ACC112 (cell line): ENCODE results near the gene COLEC11.
"Not testable (repeated sequence)": the region's sequence is repeated elsewhere in the genome, so short reads cannot be mapped to it uniquely, and the experiment has no call there.

Experiments used
- H2AFZ ChIP-seq: fragments of 200-600 bp; sonication (generic); one replicate; pipeline ENCODE4 v1.6.0; 2017; ENCODE audit warnings: antibody characterized with exemption, low read length; ENCODE audit not compliant: unreplicated experiment
- H3K27ac ChIP-seq: fragments of 200-600 bp; sonication (generic); 2 replicates; pipeline ENCODE4 v1.5.1; 2014; ENCODE audit warnings: low read depth, mild to moderate bottlenecking, antibody characterized with exemption, low read length, moderate library complexity
- H3K27me3 ChIP-seq: fragments of 200-600 bp; sonication (generic); 2 replicates; pipeline ENCODE4 v1.6.1; 2014; ENCODE audit warnings: mild to moderate bottlenecking, antibody characterized with exemption, low read length, moderate library complexity, mixed read lengths; ENCODE audit not compliant: insufficient read depth
- H3K36me3 ChIP-seq: fragments of 200-600 bp; sonication (generic); 2 replicates; pipeline ENCODE4 v1.6.1; 2016; ENCODE audit warnings: mild to moderate bottlenecking, antibody characterized with exemption, low read length, moderate library complexity, mixed read lengths; ENCODE audit not compliant: insufficient read depth
- H3K4me1 ChIP-seq: fragments of 200-600 bp; sonication (generic); one replicate; pipeline ENCODE4 v1.6.1; 2016; ENCODE audit warnings: low read length, mixed read lengths; ENCODE audit not compliant: insufficient read depth, unreplicated experiment, control insufficient read depth
- H3K4me3 ChIP-seq: fragments of 200-600 bp; sonication (generic); 2 replicates; pipeline ENCODE4 v1.5.1; 2014; ENCODE audit warnings: mild to moderate bottlenecking, low read depth, low read length
- H3K79me2 ChIP-seq: fragments of 200-600 bp; sonication (generic); one replicate; pipeline ENCODE4 v1.6.0; 2016; ENCODE audit warnings: low read length; ENCODE audit not compliant: control insufficient read depth, unreplicated experiment, insufficient read depth

The COLEC11 gene

DNA sequence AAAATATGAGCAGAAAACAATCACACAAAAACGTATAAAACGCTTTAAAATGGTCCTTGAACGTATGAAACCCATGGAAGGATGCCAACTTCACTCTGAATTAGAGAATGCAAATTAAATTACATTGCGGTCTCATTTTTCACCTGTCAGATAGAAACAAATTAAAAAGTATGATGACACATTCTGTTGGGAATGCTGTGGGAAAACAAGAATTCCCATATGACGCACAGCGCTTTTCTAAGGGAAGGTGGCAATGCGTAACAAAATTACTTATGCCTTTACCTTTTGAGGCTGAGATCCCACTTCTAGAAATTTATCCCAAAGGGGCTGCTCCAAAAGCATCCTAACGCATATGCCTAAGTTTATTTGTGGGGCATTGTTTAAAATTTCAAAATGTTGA is 23.6 kb upstream of the COLEC11 start:
- Histone ChIP-seq H3K36me3 (peaks cover 6% of the 10 kb centered on the region; the same call in 1 of the 2 replicates), H2AFZ (no peak overlapping the region), H3K79me2 (peaks cover 13% of the 10 kb centered on the region), H3K4me1 (no peaks in the 10 kb centered on the region), H3K27me3 (no peaks in the 10 kb centered on the region), H3K4me3 (no peak overlapping the region), H3K27ac (no peak overlapping the region)

- peaks cover 26% of the 10 kb centered on the region for H3K79me2 ChIP-seq
- H2AFZ ChIP-seq: peak overlapping the region; percentile 39
- no peaks in the 10 kb centered on the region for H3K27me3 ChIP-seq
- peaks cover 18% of the 10 kb centered on the region for H3K36me3 ChIP-seq
- peaks cover 13% of the 10 kb centered on the region for H3K4me1 ChIP-seq
- 0 out of 2 replicates have a peak overlapping the region, but pooled peaks have one; percentile 11 for H3K4me3 ChIP-seq
- no peak overlapping the region for H3K27ac ChIP-seq
Measured at GRCh38 chr2:3572620-3573019, 22.3 kb upstream of the COLEC11 start.

GRCh38 chr2:3574155-3574554 is 20.8 kb upstream of the COLEC11 start:
- peak overlapping the region; percentile 32 for H2AFZ ChIP-seq
- no peaks in the 10 kb centered on the region for H3K27me3 ChIP-seq
- no peak overlapping the region for H3K27ac ChIP-seq
- peak overlapping the region; percentile 98 for H3K4me3 ChIP-seq
- H3K4me1 ChIP-seq: peaks cover 28% of the 10 kb centered on the region
- peaks cover 41% of the 10 kb centered on the region for H3K79me2 ChIP-seq
- H3K36me3 ChIP-seq: peaks cover 33% of the 10 kb centered on the region

DNA sequence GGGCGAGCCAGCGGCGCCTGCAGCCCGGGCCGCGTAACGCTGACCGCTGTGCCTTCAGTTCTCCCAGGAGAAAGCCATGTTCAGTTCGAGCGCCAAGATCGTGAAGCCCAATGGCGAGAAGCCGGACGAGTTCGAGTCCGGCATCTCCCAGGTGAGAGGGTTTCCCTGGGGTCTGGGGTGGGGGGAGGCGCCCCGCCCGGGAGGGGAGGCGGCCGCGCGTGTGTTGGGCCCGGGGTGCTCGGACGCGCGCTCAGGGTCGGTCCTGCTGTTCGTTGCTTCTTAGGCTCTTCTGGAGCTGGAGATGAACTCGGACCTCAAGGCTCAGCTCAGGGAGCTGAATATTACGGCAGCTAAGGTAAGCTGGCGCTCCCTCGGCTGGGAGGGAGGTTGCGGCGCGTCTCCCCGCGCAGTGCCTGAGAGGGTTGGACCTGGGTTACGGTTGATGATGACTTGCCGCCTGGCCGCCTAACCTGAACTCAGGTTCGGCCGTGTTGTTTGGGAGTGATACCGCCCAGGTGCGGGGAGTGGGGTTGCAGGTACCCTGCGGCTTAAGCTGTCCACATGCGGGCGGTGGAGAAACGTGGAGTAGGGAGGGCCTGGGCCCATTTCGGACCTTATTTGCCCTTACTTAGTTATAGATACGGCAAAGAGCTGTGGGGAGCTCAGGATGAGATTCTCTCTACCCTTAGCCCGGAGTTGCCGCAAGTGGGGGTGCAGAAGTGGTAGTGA is 19.2 kb upstream of the COLEC11 start:
- Histone ChIP-seq H3K36me3 (peaks cover 48% of the 10 kb centered on the region), H3K4me3 (peak overlapping the region; percentile 98), H3K27me3 (no peaks in the 10 kb centered on the region), H2AFZ (no peak overlapping the region), H3K79me2 (peaks cover 55% of the 10 kb centered on the region), H3K27ac (peak overlapping the region; percentile 73), H3K4me1 (peaks cover 36% of the 10 kb centered on the region)

DNA sequence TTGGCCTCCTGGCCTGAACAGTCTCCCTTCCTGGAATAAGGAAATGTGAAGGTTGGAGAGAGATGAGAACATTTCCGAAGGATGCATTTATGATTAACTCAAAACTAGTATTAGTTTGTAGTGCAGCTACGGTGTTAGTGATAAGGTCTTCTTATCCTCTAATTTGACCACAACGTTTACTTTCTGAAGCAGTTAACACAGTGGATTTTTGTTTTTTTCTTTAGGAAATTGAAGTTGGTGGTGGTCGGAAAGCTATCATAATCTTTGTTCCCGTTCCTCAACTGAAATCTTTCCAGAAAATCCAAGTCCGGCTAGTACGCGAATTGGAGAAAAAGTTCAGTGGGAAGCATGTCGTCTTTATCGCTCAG is 18.7 kb upstream of the COLEC11 start:
- Histone ChIP-seq H3K36me3 (peaks cover 54% of the 10 kb centered on the region), H3K27ac (peak overlapping the region; percentile 73; the same call in 1 of the 2 replicates), H3K79me2 (peaks cover 57% of the 10 kb centered on the region), H3K4me1 (peaks cover 36% of the 10 kb centered on the region), H3K4me3 (peak overlapping the region; percentile 98)
- H3K27me3 ChIP-seq, H2AFZ ChIP-seq: not testable (repeated sequence)

- H3K36me3 ChIP-seq: peaks cover 62% of the 10 kb centered on the region
- peak overlapping the region; percentile 59 for H3K27ac ChIP-seq
- H3K4me3 ChIP-seq: peak overlapping the region; percentile 98
- no peak overlapping the region for H2AFZ ChIP-seq
- peaks cover 65% of the 10 kb centered on the region for H3K79me2 ChIP-seq
- peaks cover 37% of the 10 kb centered on the region for H3K4me1 ChIP-seq
- no peaks in the 10 kb centered on the region for H3K27me3 ChIP-seq
Measured at GRCh38 chr2:3578987-3579386, 15.9 kb upstream of the COLEC11 start.

GRCh38 chr2:3580449-3580848 is 14.5 kb upstream of the COLEC11 start:
- H3K27ac ChIP-seq: no peak overlapping the region
- H3K4me3 ChIP-seq: no peak overlapping the region
- H3K4me1 ChIP-seq: peaks cover 52% of the 10 kb centered on the region
- H3K36me3 ChIP-seq: peaks cover 62% of the 10 kb centered on the region
- no peaks in the 10 kb centered on the region for H3K27me3 ChIP-seq
- peaks cover 61% of the 10 kb centered on the region for H3K79me2 ChIP-seq
- no peak overlapping the region for H2AFZ ChIP-seq

- no peak overlapping the region for H2AFZ ChIP-seq
- no peaks in the 10 kb centered on the region for H3K27me3 ChIP-seq
- H3K36me3 ChIP-seq: peaks cover 53% of the 10 kb centered on the region
- peaks cover 59% of the 10 kb centered on the region for H3K4me1 ChIP-seq
- H3K79me2 ChIP-seq: peaks cover 49% of the 10 kb centered on the region
- H3K27ac ChIP-seq: no peak overlapping the region
- H3K4me3 ChIP-seq: no peak overlapping the region
Measured at GRCh38 chr2:3581367-3582262, 13.3 kb upstream of the COLEC11 start.

DNA sequence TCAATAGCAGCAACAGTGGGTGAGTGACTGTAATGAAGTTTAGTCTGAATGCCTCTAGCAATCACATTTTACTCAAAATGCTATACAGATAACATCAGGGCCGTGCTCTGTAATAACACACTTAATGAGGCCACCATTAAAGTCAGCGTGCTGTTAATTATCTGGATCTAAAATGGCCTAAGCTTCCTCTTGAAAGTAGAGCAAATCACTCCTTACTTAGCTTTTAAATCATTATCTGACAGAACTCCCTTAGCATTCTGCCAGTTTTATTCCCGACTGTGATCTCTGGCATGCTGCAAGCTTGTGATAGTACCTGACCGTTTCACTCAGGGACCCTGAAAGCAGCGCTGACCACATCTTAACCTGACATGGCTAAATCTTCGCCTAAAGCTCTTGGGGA is 10.8 kb upstream of the COLEC11 start:
- Histone ChIP-seq H3K4me3 (no peak overlapping the region), H3K79me2 (peaks cover 24% of the 10 kb centered on the region), H2AFZ (no peak overlapping the region), H3K36me3 (peaks cover 30% of the 10 kb centered on the region), H3K4me1 (peaks cover 35% of the 10 kb centered on the region), H3K27ac (peak overlapping the region; percentile 76; the same call in 1 of the 2 replicates), H3K27me3 (no peaks in the 10 kb centered on the region)

DNA sequence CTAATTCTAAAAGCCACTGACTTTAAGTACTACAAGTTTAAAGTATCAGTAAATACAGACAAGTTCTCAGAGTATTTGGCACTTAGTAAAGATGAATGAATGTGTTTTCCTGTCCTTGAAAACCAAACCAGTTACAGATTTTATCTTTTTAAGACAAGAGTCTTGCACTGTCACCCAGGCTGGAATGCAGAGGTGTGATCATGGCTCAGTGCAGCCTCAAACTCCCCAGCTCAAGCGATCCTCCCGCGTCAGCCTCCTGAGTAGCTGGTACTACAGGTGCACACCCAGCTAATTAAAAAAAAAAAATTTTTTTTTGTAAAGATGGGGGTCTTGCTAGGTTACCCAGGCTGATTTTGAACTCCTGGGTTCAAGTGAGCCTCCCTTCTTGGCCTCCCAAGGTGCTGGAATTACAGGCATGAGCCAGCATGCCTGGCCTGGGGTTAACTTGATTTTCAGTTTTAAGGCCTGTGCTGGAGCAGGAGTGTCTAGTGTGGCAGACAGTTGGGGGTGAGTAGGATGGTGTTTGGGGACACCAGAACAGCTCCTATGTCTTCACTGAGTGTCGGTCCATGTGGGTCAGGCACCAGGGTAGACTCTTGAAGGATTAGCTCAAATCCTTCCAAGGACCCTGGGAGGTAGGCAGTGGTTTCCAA is 10.2 kb upstream of the COLEC11 start:
- Histone ChIP-seq H3K4me3 (peak overlapping the region; percentile 55), H2AFZ (peak overlapping the region; percentile 36), H3K27me3 (no peaks in the 10 kb centered on the region), H3K27ac (peak overlapping the region; percentile 76), H3K36me3 (peaks cover 23% of the 10 kb centered on the region), H3K4me1 (peaks cover 30% of the 10 kb centered on the region), H3K79me2 (peaks cover 18% of the 10 kb centered on the region)
